ENCODE results near the gene NTM. TPM values are rescaled to one million over a fixed set of nuclear protein-coding genes. Genes with fewer than 3 reads are reported as not detected.

Gene NTM
- total and polyA plus RNA-seq, 8 donors = 0.04 to 4.4 (median 0.50) TPM

DNA sequence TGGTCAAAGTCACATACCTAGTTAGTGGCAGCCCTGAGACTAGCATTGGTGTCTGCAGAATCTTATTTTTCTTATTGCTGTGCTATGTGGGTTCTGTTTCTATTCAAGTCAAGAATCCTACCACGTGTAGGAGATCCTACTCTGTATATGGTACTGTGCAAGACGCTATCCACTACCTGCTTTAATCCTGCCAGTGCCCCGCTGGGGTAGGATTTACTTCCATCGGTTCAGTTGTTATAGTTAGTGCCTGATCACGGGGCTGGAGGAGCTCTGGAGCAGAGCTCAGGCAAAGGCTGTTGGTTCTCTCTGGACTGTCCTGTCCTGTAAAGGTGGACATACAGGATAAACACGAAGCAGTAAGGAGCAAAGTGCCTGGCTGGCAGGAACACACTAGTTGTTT lies 167.9 kb downstream of the NTM start:
- Histone ChIP-seq H3K4me1 (no peaks in the 10 kb centered on the region), H3K4me3 (no peak overlapping the region), H3K36me3 (no peaks in the 10 kb centered on the region), H3K27me3 (peaks cover 0 to 10% (median 0%) of the 10 kb centered on the region in 4 donors), H3K27ac (no peak overlapping the region), H3K9me3 (no peaks in the 10 kb centered on the region)
- no peak for FAIRE-seq
- WGBS, 2 donors = 40 to 51% methylated on average over 6 of the region's 6 CpGs
- intact Hi-C loops (cut with DNase I) = no loop called here
- DNase-seq = no peak
- ATAC-seq = no peak
- TF ChIP-seq, protein P1, sequence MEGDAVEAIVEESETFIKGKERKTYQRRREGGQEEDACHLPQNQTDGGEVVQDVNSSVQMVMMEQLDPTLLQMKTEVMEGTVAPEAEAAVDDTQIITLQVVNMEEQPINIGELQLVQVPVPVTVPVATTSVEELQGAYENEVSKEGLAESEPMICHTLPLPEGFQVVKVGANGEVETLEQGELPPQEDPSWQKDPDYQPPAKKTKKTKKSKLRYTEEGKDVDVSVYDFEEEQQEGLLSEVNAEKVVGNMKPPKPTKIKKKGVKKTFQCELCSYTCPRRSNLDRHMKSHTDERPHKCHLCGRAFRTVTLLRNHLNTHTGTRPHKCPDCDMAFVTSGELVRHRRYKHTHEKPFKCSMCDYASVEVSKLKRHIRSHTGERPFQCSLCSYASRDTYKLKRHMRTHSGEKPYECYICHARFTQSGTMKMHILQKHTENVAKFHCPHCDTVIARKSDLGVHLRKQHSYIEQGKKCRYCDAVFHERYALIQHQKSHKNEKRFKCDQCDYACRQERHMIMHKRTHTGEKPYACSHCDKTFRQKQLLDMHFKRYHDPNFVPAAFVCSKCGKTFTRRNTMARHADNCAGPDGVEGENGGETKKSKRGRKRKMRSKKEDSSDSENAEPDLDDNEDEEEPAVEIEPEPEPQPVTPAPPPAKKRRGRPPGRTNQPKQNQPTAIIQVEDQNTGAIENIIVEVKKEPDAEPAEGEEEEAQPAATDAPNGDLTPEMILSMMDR (IDR thresholded peaks at IDR 0.05) = no peak

DNA sequence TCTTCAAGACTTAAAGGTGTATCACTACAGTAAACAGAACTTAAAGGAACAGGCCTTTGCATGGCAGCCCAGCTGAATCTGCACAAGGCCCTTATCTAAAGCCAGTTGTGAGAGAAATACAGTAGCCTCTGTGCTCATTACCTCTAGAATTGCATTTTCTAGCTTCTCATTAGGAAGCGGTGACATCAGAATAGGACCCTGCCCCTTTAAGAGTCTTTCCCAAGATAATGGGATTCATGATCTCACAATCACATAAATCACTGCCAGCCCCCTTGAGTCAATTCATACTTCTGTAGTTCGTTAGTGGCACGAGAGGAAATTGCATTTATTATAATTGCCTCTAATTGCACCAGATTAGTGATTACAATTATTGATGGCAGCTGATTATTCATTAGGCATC lies 170.3 kb downstream of the NTM start:
- H3K36me3 ChIP-seq = no peaks in the 10 kb centered on the region
- peaks cover 0 to 10% (median 0%) of the 10 kb centered on the region in 4 donors for H3K27me3 ChIP-seq
- intact Hi-C loops (cut with DNase I) = no loop called here
- no peaks in the 10 kb centered on the region for H3K9me3 ChIP-seq
- WGBS, 2 donors = 74 to 78% methylated on average over 3 of the region's 3 CpGs
- DNase-seq (no peak), ATAC-seq (no peak), FAIRE-seq (no peak)
- H3K4me3 ChIP-seq = no peak overlapping the region
- TF ChIP-seq, protein P1 (IDR thresholded peaks at IDR 0.05) = no peak
- no peak overlapping the region for H3K27ac ChIP-seq
- H3K4me1 ChIP-seq = no peaks in the 10 kb centered on the region

DNA sequence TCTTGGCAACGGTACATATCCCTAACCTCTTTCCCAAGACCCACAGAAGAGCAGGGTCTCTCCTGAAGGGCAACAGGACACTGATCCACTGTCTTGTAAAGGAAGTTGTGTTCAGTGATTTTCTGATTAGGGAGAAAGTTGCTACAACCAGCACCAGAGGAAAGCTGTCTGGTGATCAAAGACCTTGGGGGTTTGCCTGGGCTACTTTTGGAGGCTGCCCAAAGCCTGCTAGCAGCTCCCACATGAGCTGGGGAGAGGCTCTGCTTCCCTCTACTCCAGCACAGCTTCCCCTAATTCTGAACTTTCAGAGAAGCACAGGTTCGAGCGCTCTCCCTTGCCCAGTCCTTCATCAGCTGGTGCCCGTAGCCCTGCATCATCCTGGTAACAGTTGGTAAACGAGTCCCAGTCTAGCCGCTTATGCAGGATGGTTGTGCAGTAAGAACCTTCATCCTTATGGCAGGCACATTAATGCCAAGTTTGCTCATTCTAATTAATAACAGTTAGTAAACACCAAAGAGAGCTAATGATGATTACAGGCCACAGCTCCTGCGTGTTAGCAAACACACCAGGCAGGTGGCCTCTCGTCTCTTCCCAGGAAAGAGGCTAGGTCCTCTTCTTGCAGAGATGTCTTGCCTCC lies 173.1 kb downstream of the NTM start:
- ATAC-seq (no peak), FAIRE-seq (no peak), DNase-seq (no peak)
- Histone ChIP-seq H3K27me3 (peaks cover 0 to 6% (median under 1%) of the 10 kb centered on the region in 4 donors), H3K4me1 (no peaks in the 10 kb centered on the region), H3K4me3 (no peak overlapping the region), H3K27ac (no peak overlapping the region), H3K36me3 (no peaks in the 10 kb centered on the region), H3K9me3 (no peaks in the 10 kb centered on the region)
- intact Hi-C loops (cut with DNase I) = no loop called here
- TF ChIP-seq, protein P1 (IDR thresholded peaks at IDR 0.05) = no peak
- 47 to 60% methylated on average over 8 of the region's 8 CpGs for WGBS, 2 donors

DNA sequence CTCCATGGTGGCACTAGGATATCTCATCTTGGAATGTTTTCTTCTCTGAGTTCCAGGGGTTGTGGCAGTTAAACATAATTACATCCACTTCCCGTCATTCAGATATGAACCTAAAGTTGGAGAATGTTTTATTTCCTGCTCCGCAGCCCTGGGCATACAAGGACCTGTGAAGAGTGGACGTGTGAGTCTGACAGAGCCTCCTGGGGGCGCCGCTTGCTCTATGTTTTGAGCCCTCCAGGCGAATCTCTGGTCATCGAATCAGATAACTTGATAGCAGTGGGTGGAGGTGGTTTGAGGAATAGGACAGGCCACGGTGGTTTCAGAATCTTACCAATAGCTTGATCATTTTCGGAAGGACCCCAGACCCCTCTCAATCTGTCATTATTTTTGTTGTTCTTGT lies 174.2 kb downstream of the NTM start:
- TF ChIP-seq, protein P1 (IDR thresholded peaks at IDR 0.05) = no peak
- no peaks in the 10 kb centered on the region for H3K36me3 ChIP-seq
- intact Hi-C loops (cut with DNase I) = no loop called here

DNA sequence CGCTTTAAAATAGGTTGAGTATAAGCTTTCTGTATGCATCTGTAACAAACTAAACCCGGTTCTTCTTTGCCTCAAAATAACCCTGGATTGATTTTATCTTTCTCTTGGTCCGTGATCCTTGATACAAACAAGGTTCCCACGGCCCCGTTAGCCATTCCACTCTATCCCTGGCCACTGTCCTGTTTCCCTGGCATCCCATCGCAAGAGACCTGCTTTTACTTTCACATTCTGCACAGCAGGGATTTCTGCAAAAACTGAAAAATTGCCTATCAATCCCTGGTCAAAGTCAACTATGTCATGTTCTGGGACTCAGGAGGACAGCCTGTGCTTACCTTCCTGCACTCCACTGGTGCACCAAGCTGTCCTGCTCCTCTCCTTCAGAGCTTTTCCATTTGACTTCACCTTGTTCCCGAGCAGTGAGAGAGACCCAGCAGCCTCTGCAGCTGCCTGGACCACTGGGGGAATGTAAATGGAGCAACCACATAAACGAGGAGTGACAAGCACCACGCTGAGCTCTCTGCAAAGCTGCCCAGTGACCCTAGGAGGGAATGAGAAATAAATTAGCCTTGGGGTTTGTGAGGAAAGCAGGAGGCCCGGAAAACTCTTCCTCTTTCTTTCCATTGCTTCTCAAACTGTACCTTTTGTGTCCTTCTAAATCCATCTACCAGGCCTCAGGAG lies 175.9 kb downstream of the NTM start:
- TF ChIP-seq, protein P1 (IDR thresholded peaks at IDR 0.05) = no peak
- Histone ChIP-seq H3K36me3 (no peaks in the 10 kb centered on the region), H3K4me1 (no peaks in the 10 kb centered on the region), H3K9me3 (no peaks in the 10 kb centered on the region), H3K27me3 (peaks cover 0 to 6% (median 3%) of the 10 kb centered on the region in 4 donors), H3K4me3 (no peak overlapping the region), H3K27ac (no peak overlapping the region)
- no peak for ATAC-seq
- no peak for FAIRE-seq
- WGBS, 2 donors = 29 to 44% methylated on average over 10 of the region's 10 CpGs
- no peak for DNase-seq
- intact Hi-C loops (cut with DNase I) = no loop called here

More for the DNA sequence above, 174.2 kb downstream of the NTM start:
- FAIRE-seq (no peak), DNase-seq (no peak), ATAC-seq (no peak)
- Histone ChIP-seq H3K27ac (no peak overlapping the region), H3K4me1 (no peaks in the 10 kb centered on the region), H3K9me3 (no peaks in the 10 kb centered on the region), H3K27me3 (peaks cover 0 to 6% (median 3%) of the 10 kb centered on the region in 4 donors), H3K4me3 (no peak overlapping the region)
- 37 to 38% methylated on average over 9 of the region's 9 CpGs for WGBS, 2 donors
